OCI-LY7 (cell line): Measurements from ENCODE around the gene GBP3. TPM values are rescaled to one million over a fixed set of nuclear protein-coding genes. Genes with fewer than 3 reads are reported as not detected.
"Not testable (repeated sequence)": the region's sequence is repeated elsewhere in the genome, so short reads cannot be mapped to it uniquely, and the experiment has no call there.

Experiments
- BruUV-seq: library from RNA; stranded (reverse); fragments of 400-500 nt; replicated peaks from 2 replicates; lab custom pipeline; 2021; lab: Mats Ljungman, UMichigan
- CTCF ChIA-PET: fragments of 300-600 bp; sonication (Branson Sonifier 250); formaldehyde crosslinking; loops from one replicate; lab custom pipeline; 2022; ENCODE audit warnings: antibody characterized with exemption; ENCODE audit not compliant: unreplicated experiment; lab: Charles Lee
- POLR2A ChIA-PET: fragments of 300-600 bp; sonication (Branson Sonifier 250); formaldehyde crosslinking; loops from one replicate; lab custom pipeline; 2022; ENCODE audit warnings: antibody characterized with exemption; lab: Charles Lee
- DNase-seq: peaks from one replicate; pipeline ENCODE4 v3.0.0-alpha.2; 2015; ENCODE audit warnings: low spot score
- H2AFZ ChIP-seq: fragments of 200-600 bp; sonication (generic), shearing (Covaris generic); 2 replicates; pipeline ENCODE4 v1.6.1; 2014; ENCODE audit warnings: mild to moderate bottlenecking, antibody characterized with exemption, low read length, moderate library complexity
- H3K27ac ChIP-seq: fragments of 200-600 bp; sonication (generic); 2 replicates; pipeline ENCODE4 v1.5.1; 2014; ENCODE audit warnings: mixed run types, low read depth, mild to moderate bottlenecking, moderate library complexity, low read length, inconsistent platforms; ENCODE audit not compliant: poor library complexity, severe bottlenecking
- H3K36me3 ChIP-seq: fragments of 200-600 bp; sonication (generic); 2 replicates; pipeline ENCODE4 v1.6.1; 2014; ENCODE audit warnings: mild to moderate bottlenecking, antibody characterized with exemption, low read length, moderate library complexity, mixed read lengths; ENCODE audit not compliant: insufficient read depth
- H3K4me1 ChIP-seq: fragments of 200-600 bp; sonication (generic); 2 replicates; pipeline ENCODE4 v1.5.1; 2014; ENCODE audit warnings: mild to moderate bottlenecking, low read length; ENCODE audit not compliant: insufficient read depth, poor library complexity, severe bottlenecking
- H3K4me2 ChIP-seq: fragments of 200-600 bp; sonication (generic); 2 replicates; pipeline ENCODE4 v1.6.1; 2014; ENCODE audit warnings: mild to moderate bottlenecking, low read length
- H3K4me3 ChIP-seq: fragments of 200-600 bp; sonication (generic); 2 replicates; pipeline ENCODE4 v1.5.1; 2014; ENCODE audit warnings: mild to moderate bottlenecking, low read depth, low read length; ENCODE audit not compliant: poor library complexity, severe bottlenecking
- H3K79me2 ChIP-seq: fragments of 200-600 bp; sonication (generic); 2 replicates; pipeline ENCODE4 v1.6.1; 2016; ENCODE audit warnings: low read depth, mild to moderate bottlenecking, low read length, moderate library complexity, mixed read lengths; ENCODE audit not compliant: insufficient read depth
- H3K9me2 ChIP-seq: fragments of 200-600 bp; sonication (generic); 2 replicates; pipeline ENCODE4 v1.6.1; 2016; ENCODE audit warnings: mild to moderate bottlenecking, low read length, mixed read lengths; ENCODE audit not compliant: insufficient read depth
- H3K9me3 ChIP-seq: fragments of 200-600 bp; sonication (generic); 2 replicates; pipeline ENCODE4 v1.6.1; 2014; ENCODE audit warnings: mild to moderate bottlenecking, mixed run types, low read length, mixed read lengths
- H4K20me1 ChIP-seq: fragments of 200-600 bp; sonication (generic); 2 replicates; pipeline ENCODE4 v1.6.1; 2014; ENCODE audit warnings: mild to moderate bottlenecking, antibody characterized with exemption, low read length, moderate library complexity, mixed read lengths; ENCODE audit not compliant: insufficient read depth
- EZH2phosphoT487 ChIP-seq: fragments of 200-600 bp; sonication (generic); IDR thresholded peaks from 2 replicates; pipeline ENCODE4 v1.6.1; 2018; ENCODE audit warnings: low read depth, borderline replicate concordance, mild to moderate bottlenecking, mixed run types, antibody characterized with exemption, low read length, moderate library complexity, mixed read lengths
- intact Hi-C: fragments of 100-400 bp; cut with micrococcal nuclease; formaldehyde crosslinking; loops from one replicate; pipeline ENCODE4 v1.10.0; 2022; ENCODE audit not compliant: unreplicated experiment
- total RNA-seq, 2 experiments: library from RNA; depleted of rRNA in 1 of 2; stranded (reverse); fragments of >200 nt in 1 of 2; shearing (Covaris generic) in 1 of 2; gene quantifications; 2 replicates each; pipeline ENCODE4 v1.2.3, GENCODE V29; 2014 to 2022
- TF ChIP-seq, protein P1 (sequence below): fragments of 200-600 bp; sonication (generic); conservative IDR thresholded peaks from 2 replicates; pipeline ENCODE4 v1.5.1; 2014; ENCODE audit warnings: mild to moderate bottlenecking, antibody characterized with exemption, low read length, moderate library complexity, mixed read lengths

Gene GBP3
- total RNA-seq, 2 experiments from 2014 or later = 0.25 to 0.49 TPM

- CTCF ChIA-PET = no interaction called here
Observed at GRCh38 chr1:88976235-88976634, 46.4 kb downstream of the GBP3 start.

DNA sequence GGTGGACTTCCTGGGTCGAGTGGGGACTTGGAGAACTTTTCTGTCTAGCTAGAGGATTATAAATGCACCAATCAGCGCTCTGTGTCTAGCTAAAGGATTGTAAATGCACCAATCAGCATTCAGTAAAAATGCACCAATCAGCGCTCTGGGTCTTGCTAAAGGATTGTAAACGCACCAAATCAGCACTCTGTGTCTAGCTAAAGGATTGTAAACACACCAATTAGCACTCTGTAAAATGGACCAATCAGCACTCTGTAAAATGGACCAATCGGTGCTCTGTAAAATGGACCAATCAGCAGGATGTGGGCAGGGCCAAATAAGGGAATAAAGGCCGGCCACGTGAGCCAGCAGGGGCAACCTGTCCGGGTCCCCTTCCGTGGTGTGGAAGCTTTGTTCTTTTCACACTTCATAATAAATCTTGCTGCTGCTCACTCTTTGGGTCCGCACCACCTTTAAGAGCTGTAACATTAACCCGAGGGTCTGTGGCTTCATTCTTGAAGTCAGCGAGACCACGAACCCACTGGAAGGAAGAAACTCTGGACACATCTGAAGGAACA lies 48.0 kb downstream of the GBP3 start:
- intact Hi-C loops, H3K4me2 ChIP-seq: not testable (repeated sequence)
- POLR2A ChIA-PET = interaction anchor here (0.6 kb wide), 1 partner anchor 284 kb away, joined by 3 read pairs; no protein-coding TSS in a partner anchor

More at GRCh38 chr1:88976235-88976634, 46.4 kb downstream of the GBP3 start:
- H3K9me3 ChIP-seq = no peaks in the 10 kb centered on the region
- no peak overlapping the region for H2AFZ ChIP-seq
- peaks cover 18% of the 10 kb centered on the region for H3K79me2 ChIP-seq
- peaks cover 8% of the 10 kb centered on the region for H3K4me1 ChIP-seq
- H3K36me3 ChIP-seq = peaks cover 28% of the 10 kb centered on the region
- intact Hi-C loops = no loop called here
- no peak overlapping the region for H3K4me2 ChIP-seq
- no peaks in the 10 kb centered on the region for H3K9me2 ChIP-seq
- peaks cover 9% of the 10 kb centered on the region; the same call in 1 of the 2 replicates for H4K20me1 ChIP-seq
- TF ChIP-seq EZH2phosphoT487 = no peak
- TF ChIP-seq, protein P1, sequence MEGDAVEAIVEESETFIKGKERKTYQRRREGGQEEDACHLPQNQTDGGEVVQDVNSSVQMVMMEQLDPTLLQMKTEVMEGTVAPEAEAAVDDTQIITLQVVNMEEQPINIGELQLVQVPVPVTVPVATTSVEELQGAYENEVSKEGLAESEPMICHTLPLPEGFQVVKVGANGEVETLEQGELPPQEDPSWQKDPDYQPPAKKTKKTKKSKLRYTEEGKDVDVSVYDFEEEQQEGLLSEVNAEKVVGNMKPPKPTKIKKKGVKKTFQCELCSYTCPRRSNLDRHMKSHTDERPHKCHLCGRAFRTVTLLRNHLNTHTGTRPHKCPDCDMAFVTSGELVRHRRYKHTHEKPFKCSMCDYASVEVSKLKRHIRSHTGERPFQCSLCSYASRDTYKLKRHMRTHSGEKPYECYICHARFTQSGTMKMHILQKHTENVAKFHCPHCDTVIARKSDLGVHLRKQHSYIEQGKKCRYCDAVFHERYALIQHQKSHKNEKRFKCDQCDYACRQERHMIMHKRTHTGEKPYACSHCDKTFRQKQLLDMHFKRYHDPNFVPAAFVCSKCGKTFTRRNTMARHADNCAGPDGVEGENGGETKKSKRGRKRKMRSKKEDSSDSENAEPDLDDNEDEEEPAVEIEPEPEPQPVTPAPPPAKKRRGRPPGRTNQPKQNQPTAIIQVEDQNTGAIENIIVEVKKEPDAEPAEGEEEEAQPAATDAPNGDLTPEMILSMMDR = no peak
- POLR2A ChIA-PET = no interaction called here
- H3K27ac ChIP-seq = no peak overlapping the region
- no TSS peak for BruUV-seq
- no peak for DNase-seq
- H3K4me3 ChIP-seq = no peak overlapping the region

DNA sequence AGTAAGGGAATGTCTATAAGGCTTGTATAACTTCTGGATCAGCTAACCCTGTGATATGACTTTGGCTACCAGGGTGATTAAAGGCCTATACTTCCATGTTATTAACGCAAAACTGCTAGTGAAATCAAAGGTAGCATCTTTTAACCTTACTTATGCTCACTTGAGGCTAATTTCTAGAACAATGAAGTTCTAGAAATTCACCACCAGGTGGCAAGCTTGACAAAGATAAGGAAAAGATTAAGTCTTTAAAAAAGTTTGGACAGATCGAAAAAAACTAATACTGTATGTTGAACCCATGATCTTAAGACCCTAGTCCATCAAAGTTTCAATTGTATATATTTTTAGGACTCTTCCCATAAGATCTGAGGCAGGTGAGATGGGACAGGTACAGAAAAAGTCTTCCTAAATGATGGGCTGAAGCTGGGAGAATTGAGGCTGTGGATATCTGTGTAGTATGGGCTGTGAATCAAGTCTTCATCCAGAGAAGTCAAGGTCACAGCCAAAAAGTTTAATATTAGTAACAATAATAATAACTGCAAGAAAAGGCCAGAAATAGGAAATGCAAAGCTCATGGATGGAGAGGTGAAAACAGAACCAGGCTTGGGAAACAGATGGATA lies 49.0 kb downstream of the GBP3 start:
- BruUV-seq = no TSS peak
- Histone ChIP-seq H3K4me2 (no peak overlapping the region), H3K27ac (no peak overlapping the region), H4K20me1 (0 out of 2 replicates have a peak, but pooled peaks cover 9% of the 10 kb centered on the region), H3K4me3 (no peak overlapping the region), H3K9me2 (no peaks in the 10 kb centered on the region), H3K79me2 (no peaks in the 10 kb centered on the region), H3K36me3 (peaks cover 6% of the 10 kb centered on the region), H3K4me1 (peaks cover 8% of the 10 kb centered on the region), H2AFZ (no peak overlapping the region), H3K9me3 (no peaks in the 10 kb centered on the region)
- peak; percentile 54 for DNase-seq
- TF ChIP-seq, protein P1 = peak; percentile 86
- no peak for TF ChIP-seq EZH2phosphoT487
- ChIA-PET CTCF (no interaction called here), POLR2A (interaction anchor here (0.6 kb wide), 1 partner anchor 10 kb away, joined by 4 read pairs; no protein-coding TSS in a partner anchor)
- intact Hi-C loops = no loop called here

More for the DNA sequence above, 48.0 kb downstream of the GBP3 start:
- not testable (repeated sequence) for H2AFZ ChIP-seq, H3K4me3 ChIP-seq, BruUV-seq, DNase-seq, H3K79me2 ChIP-seq, H3K27ac ChIP-seq, H4K20me1 ChIP-seq, H3K9me2 ChIP-seq, H3K9me3 ChIP-seq, H3K4me1 ChIP-seq
- CTCF ChIA-PET = interaction anchor here (0.6 kb wide), 1 partner anchor 383 kb away, joined by 3 read pairs; no protein-coding TSS in a partner anchor
- peaks cover 17% of the 10 kb centered on the region for H3K36me3 ChIP-seq
